Activated naive CD4-positive, alpha-beta T cell treated with anti-CD3 and anti-CD28 coated beads, Interleukin-2, amount 10 ng/mL, durations not matched to agents 7 days and 5 days (primary cell): ENCODE measurements around the gene HOXB9.

ENCODE experiments used
- CTCF ChIA-PET: fragments of 350-600 bp; sonication (Branson Sonifier 250); formaldehyde crosslinking; loops from one replicate; lab custom pipeline; 2021; ENCODE audit warnings: antibody characterized with exemption; lab: Charles Lee
- DNase-seq: peaks from one replicate; pipeline ENCODE4 v3.0.0-alpha.2; 2020
- H3K27ac Mint-ChIP-seq: one replicate; pipeline ENCODE4 v1.8.0; 2021; ENCODE audit warnings: mild to moderate bottlenecking, moderate library complexity, mixed read lengths
- H3K27me3 Mint-ChIP-seq: one replicate; pipeline ENCODE4 v1.8.0; 2021; ENCODE audit warnings: mild to moderate bottlenecking, mixed read lengths
- H3K36me3 Mint-ChIP-seq: one replicate; pipeline ENCODE4 v1.8.0; 2021; ENCODE audit warnings: mixed read lengths
- H3K4me1 Mint-ChIP-seq: one replicate; pipeline ENCODE4 v1.8.0; 2021; ENCODE audit warnings: mixed read lengths
- H3K4me3 Mint-ChIP-seq: one replicate; pipeline ENCODE4 v1.8.0; 2021; ENCODE audit warnings: mild to moderate bottlenecking, moderate library complexity, mixed read lengths
- H3K9me3 Mint-ChIP-seq: one replicate; pipeline ENCODE4 v1.8.0; 2021; ENCODE audit warnings: mixed read lengths

Gene HOXB9

DNA sequence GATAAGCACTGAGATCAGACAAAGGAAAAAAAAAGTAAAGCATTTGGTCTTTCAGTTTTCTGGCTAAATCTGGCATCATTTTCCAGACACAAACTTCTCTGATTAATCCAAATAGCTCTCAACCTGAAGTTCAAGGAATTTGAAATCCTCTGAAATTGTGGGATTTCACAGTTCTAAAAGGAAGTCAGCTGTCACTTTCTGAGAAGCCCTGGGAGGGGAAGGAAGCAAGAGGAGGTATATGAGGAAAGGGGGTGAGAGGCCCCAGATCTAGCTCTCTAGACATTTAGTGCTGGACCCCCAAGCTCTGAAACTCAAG is 17.5 kb upstream of the HOXB9 start:
- H3K36me3 Mint-ChIP-seq, result peaks cover 2% of the 10 kb centered on the region
- no peak overlapping the region for H3K4me3 Mint-ChIP-seq
- CTCF ChIA-PET, result interaction anchor here (1.1 kb wide), 1 partner anchor 28 kb away, joined by 3 read pairs; no protein-coding TSS in a partner anchor

GRCh38 chr17:48642843-48643696 is 16.9 kb upstream of the HOXB9 start:
- CTCF ChIA-PET, result interaction anchor here (1.1 kb wide), 1 partner anchor 29 kb away, joined by 3 read pairs; no protein-coding TSS in a partner anchor
- Mint-ChIP-seq H3K27me3 (peaks cover 100% of the 10 kb centered on the region), H3K4me1 (peaks cover 33% of the 10 kb centered on the region), H3K9me3 (no peaks in the 10 kb centered on the region), H3K27ac (no peak overlapping the region), H3K4me3 (no peak overlapping the region), H3K36me3 (peaks cover 2% of the 10 kb centered on the region)
- DNase-seq, result no peak

More for the DNA sequence above, 17.5 kb upstream of the HOXB9 start:
- no peaks in the 10 kb centered on the region for H3K9me3 Mint-ChIP-seq
- peak; percentile 17 for DNase-seq
- no peak overlapping the region for H3K27ac Mint-ChIP-seq
- peaks cover 100% of the 10 kb centered on the region for H3K27me3 Mint-ChIP-seq
- H3K4me1 Mint-ChIP-seq, result peaks cover 33% of the 10 kb centered on the region

GRCh38 chr17:48642059-48642842 is 16.1 kb upstream of the HOXB9 start:
- DNase-seq, result no peak
- H3K27me3 Mint-ChIP-seq, result peaks cover 100% of the 10 kb centered on the region
- no peaks in the 10 kb centered on the region for H3K9me3 Mint-ChIP-seq
- no peak overlapping the region for H3K4me3 Mint-ChIP-seq
- peaks cover 26% of the 10 kb centered on the region for H3K4me1 Mint-ChIP-seq
- CTCF ChIA-PET, result no interaction called here
- peaks cover 2% of the 10 kb centered on the region for H3K36me3 Mint-ChIP-seq
- H3K27ac Mint-ChIP-seq, result no peak overlapping the region

DNA sequence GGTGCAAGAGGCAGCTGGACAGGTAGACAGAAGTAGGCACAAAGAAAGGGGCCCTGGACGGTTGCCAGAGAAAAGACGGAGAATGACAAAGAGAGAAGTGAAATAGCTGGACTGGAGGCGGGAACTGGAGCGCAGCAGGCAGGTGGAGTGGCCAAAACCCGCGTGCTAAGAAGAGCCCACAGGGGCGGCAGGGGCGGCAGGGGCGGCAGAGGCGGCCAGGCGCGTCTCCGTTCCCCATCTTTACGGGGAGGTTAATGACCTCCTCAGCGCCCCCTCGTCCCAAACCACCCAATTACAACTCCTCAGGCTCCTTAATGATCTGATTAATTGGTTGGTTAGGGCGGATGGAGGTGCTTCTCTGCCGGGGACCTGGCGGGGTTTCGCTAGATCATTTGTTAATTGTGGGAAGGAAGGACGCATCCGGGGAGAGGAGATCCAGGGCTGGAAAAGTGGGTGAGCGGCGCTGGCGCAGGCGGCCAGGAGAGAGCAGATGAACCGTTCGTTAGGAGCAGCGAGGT is 15.4 kb upstream of the HOXB9 start:
- Mint-ChIP-seq H3K4me1 (peaks cover 26% of the 10 kb centered on the region), H3K27ac (peak overlapping the region; percentile 11), H3K27me3 (peaks cover 100% of the 10 kb centered on the region), H3K9me3 (no peaks in the 10 kb centered on the region), H3K4me3 (no peak overlapping the region), H3K36me3 (peaks cover 2% of the 10 kb centered on the region)
- CTCF ChIA-PET, result interaction anchor here (0.5 to 1.7 kb wide), 2 partner anchors 41 to 83 kb away, joined by 3 to 7 read pairs; no protein-coding TSS in a partner anchor
- no peak for DNase-seq

- CTCF ChIA-PET, result interaction anchor here (0.8 to 1.7 kb wide), 2 partner anchors 39 to 83 kb away, joined by 4 to 7 read pairs; no protein-coding TSS in a partner anchor
- H3K27ac Mint-ChIP-seq, result no peak overlapping the region
- no peaks in the 10 kb centered on the region for H3K9me3 Mint-ChIP-seq
- H3K4me1 Mint-ChIP-seq, result peaks cover 24% of the 10 kb centered on the region
- peaks cover 100% of the 10 kb centered on the region for H3K27me3 Mint-ChIP-seq
- H3K36me3 Mint-ChIP-seq, result peaks cover 2% of the 10 kb centered on the region
- DNase-seq, result no peak
- no peak overlapping the region for H3K4me3 Mint-ChIP-seq
Observed at GRCh38 chr17:48640858-48641180, 14.7 kb upstream of the HOXB9 start.

- Mint-ChIP-seq H3K9me3 (no peaks in the 10 kb centered on the region), H3K36me3 (peaks cover 2% of the 10 kb centered on the region), H3K27me3 (peaks cover 100% of the 10 kb centered on the region), H3K27ac (no peak overlapping the region), H3K4me1 (peaks cover 18% of the 10 kb centered on the region), H3K4me3 (no peak overlapping the region)
- CTCF ChIA-PET, result interaction anchor here (0.8 to 1.7 kb wide), 2 partner anchors 38 to 84 kb away, joined by 4 to 7 read pairs; no protein-coding TSS in a partner anchor
- no peak for DNase-seq
Observed at GRCh38 chr17:48639982-48640857, 14.1 kb upstream of the HOXB9 start.

DNA sequence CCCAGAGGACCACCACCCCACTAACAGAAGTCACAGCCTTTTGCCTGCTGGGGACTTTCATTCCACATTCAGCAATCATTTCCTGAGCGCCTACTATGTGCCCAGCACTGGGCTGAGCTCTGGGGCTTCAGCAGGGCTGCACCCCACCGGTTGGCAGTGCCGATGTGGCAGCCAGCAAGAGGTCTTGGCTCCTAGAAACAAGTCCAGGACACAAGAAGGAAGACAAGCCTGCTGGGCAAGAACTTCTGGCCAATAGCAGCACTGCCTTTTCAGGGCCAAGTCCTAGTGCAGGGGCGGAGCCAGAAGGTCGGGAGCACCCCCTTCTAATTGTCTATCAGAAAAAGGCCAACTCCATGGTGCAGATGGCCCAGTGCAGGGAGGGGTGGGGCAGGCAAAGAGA is 13.0 kb upstream of the HOXB9 start:
- peaks cover 2% of the 10 kb centered on the region for H3K36me3 Mint-ChIP-seq
- CTCF ChIA-PET, result interaction anchor here (1.1 kb wide), 1 partner anchor 25 kb away, joined by 3 read pairs; no protein-coding TSS in a partner anchor
- no peaks in the 10 kb centered on the region for H3K9me3 Mint-ChIP-seq
- DNase-seq, result no peak
- no peak overlapping the region for H3K27ac Mint-ChIP-seq
- H3K27me3 Mint-ChIP-seq, result peaks cover 100% of the 10 kb centered on the region
- peaks cover 21% of the 10 kb centered on the region for H3K4me1 Mint-ChIP-seq
- no peak overlapping the region for H3K4me3 Mint-ChIP-seq

DNA sequence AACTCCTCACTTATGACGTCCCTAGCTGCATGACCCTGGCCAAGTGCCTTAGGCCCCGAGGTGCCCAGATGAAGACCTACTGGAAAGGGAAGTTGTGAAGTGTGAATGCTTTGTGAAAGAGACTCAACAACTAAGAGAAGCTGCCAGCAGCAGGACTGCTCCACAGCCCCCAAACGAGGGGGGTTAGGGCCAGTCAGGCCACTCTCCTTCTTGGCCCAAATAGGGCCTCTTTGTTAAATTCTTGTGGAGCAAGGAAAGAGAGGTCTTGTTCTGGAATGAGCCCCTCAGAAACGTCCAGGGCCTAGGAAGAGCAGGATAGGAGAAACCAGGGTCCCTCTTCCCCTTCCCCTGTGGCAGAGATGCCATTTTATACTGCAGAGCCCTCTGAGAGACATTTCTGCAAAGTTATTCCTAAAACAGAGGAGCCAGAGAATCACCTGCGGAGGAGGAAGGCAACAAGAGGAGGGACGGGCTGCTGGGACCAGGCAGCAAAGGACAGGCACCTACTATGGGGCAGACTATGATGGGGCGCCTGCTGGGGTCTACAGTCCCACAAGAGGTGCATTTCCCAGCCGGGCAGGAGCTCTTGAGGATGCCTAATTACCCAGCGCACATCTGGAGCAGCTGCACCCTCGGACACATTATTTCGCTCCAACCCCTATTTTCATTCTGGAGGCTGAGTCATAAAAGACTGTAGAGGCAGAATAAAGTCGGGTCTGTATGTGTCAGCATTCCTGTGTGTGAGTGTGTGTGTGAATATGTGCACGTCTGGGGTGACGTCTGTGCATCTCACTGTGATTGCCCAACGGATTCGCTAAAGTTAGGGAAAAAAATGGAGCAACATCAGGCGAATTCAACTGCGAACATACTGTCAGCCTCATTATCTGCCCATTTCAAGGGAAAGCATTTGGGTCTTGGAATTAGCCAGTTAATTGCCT is 11.4 kb upstream of the HOXB9 start:
- no peaks in the 10 kb centered on the region for H3K9me3 Mint-ChIP-seq
- no peak for DNase-seq
- peaks cover 2% of the 10 kb centered on the region for H3K36me3 Mint-ChIP-seq
- CTCF ChIA-PET, result interaction anchor here (1.0 to 2.4 kb wide), 11 partner anchors 9 to 241 kb away, joined by 3 to 13 read pairs (median 4); partner anchors contain the start of gene HOXB9
- no peak overlapping the region for H3K4me3 Mint-ChIP-seq
- H3K27me3 Mint-ChIP-seq, result peaks cover 100% of the 10 kb centered on the region
- no peak overlapping the region for H3K27ac Mint-ChIP-seq
- H3K4me1 Mint-ChIP-seq, result peaks cover 22% of the 10 kb centered on the region

DNA sequence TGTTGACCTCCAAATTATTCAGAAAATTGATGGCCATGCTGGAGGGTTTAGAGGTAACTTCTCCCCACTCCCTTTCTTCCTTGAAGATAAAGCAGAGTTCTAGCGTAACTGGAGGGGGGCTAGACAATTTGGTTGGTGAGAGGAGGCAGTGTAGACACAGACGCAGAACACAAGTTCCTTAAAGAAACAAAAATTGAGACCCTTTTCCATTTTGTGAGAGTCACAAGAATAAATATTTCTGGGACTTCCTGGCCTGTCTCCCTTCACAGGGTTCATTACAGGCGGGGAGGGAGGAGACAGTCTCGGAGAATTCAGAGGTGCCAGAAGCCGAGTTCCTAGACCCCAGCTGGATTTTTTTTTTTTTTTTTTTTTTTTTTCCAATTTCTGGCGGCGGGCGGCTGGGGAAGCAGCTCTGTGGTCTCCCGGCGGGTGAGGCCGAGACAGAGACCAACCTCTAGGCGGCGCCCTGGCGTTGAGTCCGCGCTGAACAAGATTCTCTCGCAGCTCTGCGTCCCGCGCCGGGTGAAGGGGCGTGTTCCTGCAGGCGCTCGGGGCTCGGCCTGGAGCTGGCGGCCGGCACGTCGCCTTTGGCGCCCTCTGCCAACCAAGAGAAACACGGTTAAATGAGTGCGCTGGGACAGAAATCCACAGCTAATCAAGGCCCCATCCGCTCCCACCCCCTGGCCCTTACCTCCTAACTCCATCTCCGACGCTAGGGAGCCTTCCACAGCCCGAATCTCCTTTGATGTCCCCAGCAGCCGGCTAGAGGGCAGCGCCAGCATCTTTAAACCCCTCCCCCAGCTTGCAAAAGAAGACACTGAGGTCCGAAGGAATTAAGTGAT is 10.2 kb upstream of the HOXB9 start:
- H3K4me3 Mint-ChIP-seq, result no peak overlapping the region
- peaks cover 19% of the 10 kb centered on the region for H3K4me1 Mint-ChIP-seq
- peaks cover 1% of the 10 kb centered on the region for H3K36me3 Mint-ChIP-seq
- CTCF ChIA-PET, result interaction anchor here (0.7 to 2.4 kb wide), 15 partner anchors 10 to 243 kb away, joined by 3 to 13 read pairs (median 4); partner anchors contain the start of gene HOXB9
- no peak overlapping the region for H3K27ac Mint-ChIP-seq
- H3K27me3 Mint-ChIP-seq, result peaks cover 100% of the 10 kb centered on the region
- H3K9me3 Mint-ChIP-seq, result no peaks in the 10 kb centered on the region
- DNase-seq, result peak; percentile 82

DNA sequence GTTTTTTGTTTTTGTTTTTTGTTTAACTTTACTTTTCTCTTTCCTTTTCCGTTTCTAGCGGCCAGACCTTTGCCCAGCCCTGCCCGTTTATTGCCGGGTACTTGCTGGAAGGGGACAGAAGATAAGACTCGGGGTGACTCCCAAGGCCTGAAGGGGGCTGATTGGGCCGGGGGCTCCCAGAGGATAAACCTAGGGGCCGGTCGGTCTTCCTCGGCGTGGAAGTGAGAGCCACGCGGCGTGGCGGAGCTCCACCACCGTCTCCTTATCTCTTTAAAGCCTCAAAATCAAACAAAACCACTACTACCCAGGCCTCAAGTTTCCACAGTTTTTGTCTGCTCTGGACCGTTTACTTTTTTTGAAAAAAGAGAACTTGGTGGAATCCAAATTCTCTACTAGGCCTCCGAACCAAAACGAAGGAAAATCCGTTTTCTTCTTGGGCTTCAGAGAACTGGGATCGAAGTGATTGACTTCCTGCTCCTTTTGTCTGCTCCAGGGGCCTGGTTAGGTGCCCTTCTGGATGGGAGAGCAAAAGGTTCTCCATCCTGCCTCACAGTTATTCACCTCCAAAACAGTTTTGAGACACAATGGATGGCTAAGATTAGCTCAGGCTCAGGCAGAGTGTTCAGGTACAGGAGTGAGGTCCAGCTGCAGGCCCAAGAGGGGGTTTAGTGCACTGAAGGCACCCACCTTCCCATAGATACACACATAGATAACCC is 8.5 kb upstream of the HOXB9 start:
- peak; percentile 11 for DNase-seq
- H3K4me3 Mint-ChIP-seq, result no peak overlapping the region
- CTCF ChIA-PET, result interaction anchor here (0.6 to 1.0 kb wide), 2 partner anchors 12 to 323 kb away, joined by 3 to 5 read pairs; no protein-coding TSS in a partner anchor
- H3K27ac Mint-ChIP-seq, result no peak overlapping the region
- H3K27me3 Mint-ChIP-seq, result peaks cover 100% of the 10 kb centered on the region
- peaks cover 17% of the 10 kb centered on the region for H3K4me1 Mint-ChIP-seq
- H3K9me3 Mint-ChIP-seq, result no peaks in the 10 kb centered on the region
- H3K36me3 Mint-ChIP-seq, result no peaks in the 10 kb centered on the region

DNA sequence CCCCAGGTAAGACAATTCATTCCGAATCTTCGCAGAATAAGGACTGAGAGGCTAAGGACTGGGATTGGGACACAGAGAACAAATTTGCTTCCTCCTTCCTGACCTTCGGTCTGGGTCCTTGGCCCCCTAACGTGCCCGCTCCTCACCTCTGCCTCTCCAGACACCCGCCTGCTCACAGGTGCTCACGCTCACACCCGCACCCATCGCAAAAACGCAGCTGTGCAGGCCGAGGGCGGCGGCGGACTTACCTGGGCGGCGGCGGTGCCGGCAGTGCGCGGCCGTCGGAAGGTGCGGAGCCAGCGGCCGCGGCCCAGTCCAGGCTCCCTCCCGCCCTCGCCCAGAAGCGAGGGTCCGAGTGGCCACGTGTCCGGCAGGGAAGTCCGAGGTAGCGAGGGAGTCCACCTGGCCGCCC is 7.1 kb upstream of the HOXB9 start:
- CTCF ChIA-PET, result interaction anchor here (1.9 kb wide), 1 partner anchor 12 kb away, joined by 5 read pairs; no protein-coding TSS in a partner anchor
- H3K27ac Mint-ChIP-seq, result no peak overlapping the region
- peaks cover 100% of the 10 kb centered on the region for H3K27me3 Mint-ChIP-seq
- H3K36me3 Mint-ChIP-seq, result no peaks in the 10 kb centered on the region
- H3K9me3 Mint-ChIP-seq, result no peaks in the 10 kb centered on the region
- H3K4me1 Mint-ChIP-seq, result peaks cover 17% of the 10 kb centered on the region
- no peak for DNase-seq
- H3K4me3 Mint-ChIP-seq, result no peak overlapping the region
